ENCODE data around the gene FAM161A. TPM values are rescaled to one million over a fixed set of nuclear protein-coding genes. Genes with fewer than 3 reads are reported as not detected.

The FAM161A gene
- total and polyA plus RNA-seq, 2 experiments from 2014 or later = 16.2 to 27.4 TPM

DNA sequence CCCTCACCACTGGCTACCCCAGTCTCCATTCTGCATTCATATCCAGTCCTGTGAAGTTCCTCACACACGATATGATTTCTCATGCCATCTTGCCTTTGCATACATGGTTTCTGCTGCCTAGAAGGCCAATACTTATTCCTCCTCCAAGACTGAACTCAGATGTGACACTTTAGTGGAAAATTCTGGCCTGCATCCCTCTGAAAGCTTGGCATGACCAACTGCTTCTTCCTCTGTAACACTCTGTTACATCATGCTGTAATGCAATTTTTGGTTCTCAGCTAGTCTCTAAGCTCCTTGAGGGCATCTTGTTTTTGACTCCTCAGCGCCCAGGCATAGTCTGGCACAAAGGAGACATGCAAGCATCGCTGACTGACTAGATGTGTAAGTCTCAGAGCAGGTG, 12.6 kb downstream of the FAM161A start (continued):
- TF ChIP-seq, protein P1, sequence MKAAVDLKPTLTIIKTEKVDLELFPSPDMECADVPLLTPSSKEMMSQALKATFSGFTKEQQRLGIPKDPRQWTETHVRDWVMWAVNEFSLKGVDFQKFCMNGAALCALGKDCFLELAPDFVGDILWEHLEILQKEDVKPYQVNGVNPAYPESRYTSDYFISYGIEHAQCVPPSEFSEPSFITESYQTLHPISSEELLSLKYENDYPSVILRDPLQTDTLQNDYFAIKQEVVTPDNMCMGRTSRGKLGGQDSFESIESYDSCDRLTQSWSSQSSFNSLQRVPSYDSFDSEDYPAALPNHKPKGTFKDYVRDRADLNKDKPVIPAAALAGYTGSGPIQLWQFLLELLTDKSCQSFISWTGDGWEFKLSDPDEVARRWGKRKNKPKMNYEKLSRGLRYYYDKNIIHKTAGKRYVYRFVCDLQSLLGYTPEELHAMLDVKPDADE (IDR thresholded peaks at IDR 0.05) = no peak
- TF ChIP-seq NANOG (IDR thresholded peaks at IDR 0.05; ENCODE audit: borderline replicate concordance) = no peak
- TF ChIP-seq, protein P2, sequence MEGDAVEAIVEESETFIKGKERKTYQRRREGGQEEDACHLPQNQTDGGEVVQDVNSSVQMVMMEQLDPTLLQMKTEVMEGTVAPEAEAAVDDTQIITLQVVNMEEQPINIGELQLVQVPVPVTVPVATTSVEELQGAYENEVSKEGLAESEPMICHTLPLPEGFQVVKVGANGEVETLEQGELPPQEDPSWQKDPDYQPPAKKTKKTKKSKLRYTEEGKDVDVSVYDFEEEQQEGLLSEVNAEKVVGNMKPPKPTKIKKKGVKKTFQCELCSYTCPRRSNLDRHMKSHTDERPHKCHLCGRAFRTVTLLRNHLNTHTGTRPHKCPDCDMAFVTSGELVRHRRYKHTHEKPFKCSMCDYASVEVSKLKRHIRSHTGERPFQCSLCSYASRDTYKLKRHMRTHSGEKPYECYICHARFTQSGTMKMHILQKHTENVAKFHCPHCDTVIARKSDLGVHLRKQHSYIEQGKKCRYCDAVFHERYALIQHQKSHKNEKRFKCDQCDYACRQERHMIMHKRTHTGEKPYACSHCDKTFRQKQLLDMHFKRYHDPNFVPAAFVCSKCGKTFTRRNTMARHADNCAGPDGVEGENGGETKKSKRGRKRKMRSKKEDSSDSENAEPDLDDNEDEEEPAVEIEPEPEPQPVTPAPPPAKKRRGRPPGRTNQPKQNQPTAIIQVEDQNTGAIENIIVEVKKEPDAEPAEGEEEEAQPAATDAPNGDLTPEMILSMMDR (conservative IDR thresholded peaks at IDR 0.05; ENCODE audit: low read depth in 2 of 2) = no peak
- TF ChIP-seq POLR2AphosphoS5 (IDR thresholded peaks at IDR 0.05; ENCODE audit: low read depth) = no peak
- TF ChIP-seq JUNB (IDR thresholded peaks at IDR 0.05; ENCODE audit: unreplicated experiment) = no peak
- TF ChIP-seq, protein P3, sequence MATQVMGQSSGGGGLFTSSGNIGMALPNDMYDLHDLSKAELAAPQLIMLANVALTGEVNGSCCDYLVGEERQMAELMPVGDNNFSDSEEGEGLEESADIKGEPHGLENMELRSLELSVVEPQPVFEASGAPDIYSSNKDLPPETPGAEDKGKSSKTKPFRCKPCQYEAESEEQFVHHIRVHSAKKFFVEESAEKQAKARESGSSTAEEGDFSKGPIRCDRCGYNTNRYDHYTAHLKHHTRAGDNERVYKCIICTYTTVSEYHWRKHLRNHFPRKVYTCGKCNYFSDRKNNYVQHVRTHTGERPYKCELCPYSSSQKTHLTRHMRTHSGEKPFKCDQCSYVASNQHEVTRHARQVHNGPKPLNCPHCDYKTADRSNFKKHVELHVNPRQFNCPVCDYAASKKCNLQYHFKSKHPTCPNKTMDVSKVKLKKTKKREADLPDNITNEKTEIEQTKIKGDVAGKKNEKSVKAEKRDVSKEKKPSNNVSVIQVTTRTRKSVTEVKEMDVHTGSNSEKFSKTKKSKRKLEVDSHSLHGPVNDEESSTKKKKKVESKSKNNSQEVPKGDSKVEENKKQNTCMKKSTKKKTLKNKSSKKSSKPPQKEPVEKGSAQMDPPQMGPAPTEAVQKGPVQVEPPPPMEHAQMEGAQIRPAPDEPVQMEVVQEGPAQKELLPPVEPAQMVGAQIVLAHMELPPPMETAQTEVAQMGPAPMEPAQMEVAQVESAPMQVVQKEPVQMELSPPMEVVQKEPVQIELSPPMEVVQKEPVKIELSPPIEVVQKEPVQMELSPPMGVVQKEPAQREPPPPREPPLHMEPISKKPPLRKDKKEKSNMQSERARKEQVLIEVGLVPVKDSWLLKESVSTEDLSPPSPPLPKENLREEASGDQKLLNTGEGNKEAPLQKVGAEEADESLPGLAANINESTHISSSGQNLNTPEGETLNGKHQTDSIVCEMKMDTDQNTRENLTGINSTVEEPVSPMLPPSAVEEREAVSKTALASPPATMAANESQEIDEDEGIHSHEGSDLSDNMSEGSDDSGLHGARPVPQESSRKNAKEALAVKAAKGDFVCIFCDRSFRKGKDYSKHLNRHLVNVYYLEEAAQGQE (IDR thresholded peaks at IDR 0.05; ENCODE audit: unreplicated experiment) = no peak

DNA sequence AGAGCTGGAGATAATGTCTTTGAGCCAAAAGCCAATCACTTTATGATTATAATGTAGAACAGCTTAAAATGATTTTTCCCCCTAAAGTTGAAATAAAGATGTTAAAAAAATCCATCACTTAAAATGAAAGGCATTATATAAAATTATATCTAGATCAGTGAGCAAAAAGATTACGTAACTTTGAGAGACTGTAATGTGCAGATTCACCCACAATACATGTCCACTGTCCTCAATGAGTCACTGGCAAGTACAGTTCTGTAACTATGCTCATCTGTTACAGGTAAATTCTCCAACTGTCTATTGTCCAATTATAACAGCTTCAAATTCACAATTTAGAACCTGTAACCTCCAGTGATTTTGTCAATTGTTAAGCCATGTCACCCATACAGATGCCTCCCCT, 19.0 kb downstream of the FAM161A start:
- Histone ChIP-seq H3K4me3 (no peak overlapping the region), H3K9me2 (ENCODE audit: insufficient read depth) (no peaks in the 10 kb centered on the region), H3K4me2 (no peak overlapping the region), H4K20me1 (replicated peaks; ENCODE audit: insufficient read depth) (no peaks in the 10 kb centered on the region), H3K27ac (ENCODE audit: low read depth) (no peak overlapping the region), H3F3A (replicated peaks; ENCODE audit: low read depth) (no peaks in the 10 kb centered on the region), H2AFZ (no peak overlapping the region), H3K4me1 (ENCODE audit: insufficient read depth) (no peaks in the 10 kb centered on the region), H3K36me3 (ENCODE audit: insufficient read depth) (no peaks in the 10 kb centered on the region), H3K79me2 (replicated peaks; ENCODE audit: insufficient read depth) (no peaks in the 10 kb centered on the region), H3K27me3 (ENCODE audit: insufficient read depth) (no peaks in the 10 kb centered on the region)
- peaks cover 6% of the 10 kb centered on the region for H3K27me3 Mint-ChIP-seq (ENCODE audit: insufficient read depth, low read depth, poor library complexity)
- ATAC-seq = no peak
- H3K4me3 Mint-ChIP-seq = no peak overlapping the region
- H3K4me1 Mint-ChIP-seq = no peaks in the 10 kb centered on the region
- H3K36me3 Mint-ChIP-seq (ENCODE audit: low read depth) = peaks cover 26% of the 10 kb centered on the region; the same call in 2 of the 3 replicates
- no peaks in the 10 kb centered on the region for H3K9me3 Mint-ChIP-seq
- no peak for DNase-seq (ENCODE audit: low spot score)
- H3K27ac Mint-ChIP-seq = no peak overlapping the region
- TF ChIP-seq, protein P1 (IDR thresholded peaks at IDR 0.05) = no peak
- TF ChIP-seq EZH2phosphoT487 (IDR thresholded peaks at IDR 0.05; ENCODE audit: unreplicated experiment) = no peak
- TF ChIP-seq, protein P3 (IDR thresholded peaks at IDR 0.05; ENCODE audit: unreplicated experiment) = no peak
- TF ChIP-seq NANOG (IDR thresholded peaks at IDR 0.05; ENCODE audit: borderline replicate concordance) = no peak
- no peak for TF ChIP-seq ZNF114 (CRISPR knock-in tag; IDR thresholded peaks at IDR 0.05)
- TF ChIP-seq STAT1 (IDR thresholded peaks at IDR 0.05; ENCODE audit: unreplicated experiment) = no peak
- TF ChIP-seq JUNB (IDR thresholded peaks at IDR 0.05; ENCODE audit: unreplicated experiment) = no peak
- TF ChIP-seq POLR2AphosphoS5 (IDR thresholded peaks at IDR 0.05; ENCODE audit: low read depth) = no peak
- TF ChIP-seq CREB1 (CRISPR knock-in tag; IDR thresholded peaks at IDR 0.05; ENCODE audit: low read depth) = no peak
